ENCODE data around the gene DIP2C.
A peak's percentile ranks its signal among the peaks of the same experiment; 100 is the strongest.
"Not testable (repeated sequence)": the region's sequence is repeated elsewhere in the genome, so short reads cannot be mapped to it uniquely, and the experiment has no call there.

Gene DIP2C, protein sequence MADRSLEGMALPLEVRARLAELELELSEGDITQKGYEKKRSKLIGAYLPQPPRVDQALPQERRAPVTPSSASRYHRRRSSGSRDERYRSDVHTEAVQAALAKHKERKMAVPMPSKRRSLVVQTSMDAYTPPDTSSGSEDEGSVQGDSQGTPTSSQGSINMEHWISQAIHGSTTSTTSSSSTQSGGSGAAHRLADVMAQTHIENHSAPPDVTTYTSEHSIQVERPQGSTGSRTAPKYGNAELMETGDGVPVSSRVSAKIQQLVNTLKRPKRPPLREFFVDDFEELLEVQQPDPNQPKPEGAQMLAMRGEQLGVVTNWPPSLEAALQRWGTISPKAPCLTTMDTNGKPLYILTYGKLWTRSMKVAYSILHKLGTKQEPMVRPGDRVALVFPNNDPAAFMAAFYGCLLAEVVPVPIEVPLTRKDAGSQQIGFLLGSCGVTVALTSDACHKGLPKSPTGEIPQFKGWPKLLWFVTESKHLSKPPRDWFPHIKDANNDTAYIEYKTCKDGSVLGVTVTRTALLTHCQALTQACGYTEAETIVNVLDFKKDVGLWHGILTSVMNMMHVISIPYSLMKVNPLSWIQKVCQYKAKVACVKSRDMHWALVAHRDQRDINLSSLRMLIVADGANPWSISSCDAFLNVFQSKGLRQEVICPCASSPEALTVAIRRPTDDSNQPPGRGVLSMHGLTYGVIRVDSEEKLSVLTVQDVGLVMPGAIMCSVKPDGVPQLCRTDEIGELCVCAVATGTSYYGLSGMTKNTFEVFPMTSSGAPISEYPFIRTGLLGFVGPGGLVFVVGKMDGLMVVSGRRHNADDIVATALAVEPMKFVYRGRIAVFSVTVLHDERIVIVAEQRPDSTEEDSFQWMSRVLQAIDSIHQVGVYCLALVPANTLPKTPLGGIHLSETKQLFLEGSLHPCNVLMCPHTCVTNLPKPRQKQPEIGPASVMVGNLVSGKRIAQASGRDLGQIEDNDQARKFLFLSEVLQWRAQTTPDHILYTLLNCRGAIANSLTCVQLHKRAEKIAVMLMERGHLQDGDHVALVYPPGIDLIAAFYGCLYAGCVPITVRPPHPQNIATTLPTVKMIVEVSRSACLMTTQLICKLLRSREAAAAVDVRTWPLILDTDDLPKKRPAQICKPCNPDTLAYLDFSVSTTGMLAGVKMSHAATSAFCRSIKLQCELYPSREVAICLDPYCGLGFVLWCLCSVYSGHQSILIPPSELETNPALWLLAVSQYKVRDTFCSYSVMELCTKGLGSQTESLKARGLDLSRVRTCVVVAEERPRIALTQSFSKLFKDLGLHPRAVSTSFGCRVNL (N-terminal part only)

DNA sequence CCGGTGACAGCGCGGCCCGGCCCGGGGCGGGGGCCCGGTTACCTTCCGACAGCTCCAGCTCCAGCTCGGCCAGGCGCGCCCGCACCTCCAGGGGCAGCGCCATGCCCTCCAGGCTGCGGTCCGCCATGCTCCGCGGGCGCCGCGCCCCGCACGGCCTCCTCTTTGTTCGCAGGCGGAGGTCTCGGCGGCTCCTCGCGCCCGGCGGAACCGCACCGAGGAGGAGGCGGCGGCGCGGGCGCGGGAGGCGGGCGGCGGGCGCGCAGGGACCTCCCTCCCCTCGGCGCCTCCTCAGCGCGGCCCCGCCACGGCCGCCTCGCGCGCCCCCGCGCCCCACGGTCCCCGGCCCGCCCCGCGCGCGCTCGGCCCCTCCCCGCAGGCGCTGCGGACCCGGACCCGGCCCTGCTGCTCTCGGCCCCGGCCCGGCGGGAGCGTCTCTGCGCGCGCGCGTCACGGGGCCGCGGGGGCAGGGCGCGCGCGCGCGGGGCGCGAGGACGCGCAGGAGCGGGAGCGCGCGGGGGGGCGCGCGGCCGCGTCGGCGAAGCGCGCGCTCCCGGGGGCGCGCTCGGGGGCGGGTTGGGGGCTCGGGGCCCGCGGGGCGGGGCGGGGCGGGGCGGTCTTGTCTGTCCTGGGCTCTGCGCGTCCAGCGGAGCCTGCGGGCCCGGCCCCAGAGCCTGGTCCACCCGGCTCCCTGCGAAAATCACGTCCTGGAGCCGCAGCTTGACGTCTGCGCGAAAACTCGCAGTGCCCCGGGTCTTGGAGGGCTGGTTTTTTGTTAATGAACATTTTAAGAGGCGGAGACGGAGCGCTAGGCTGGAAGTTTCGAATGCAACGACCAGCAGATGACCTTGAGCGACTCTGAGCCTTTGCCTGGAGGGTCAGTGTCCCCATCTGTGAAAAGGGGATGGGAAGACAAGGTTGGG lies at the start of gene DIP2C:
Gene DIP2C, minus strand, starts transcription at position 217 of the 920 bp plus-strand sequence. Its CDS starts 90 bp downstream, at position 127.
- peak; percentile 38 for DNase-seq

DNA sequence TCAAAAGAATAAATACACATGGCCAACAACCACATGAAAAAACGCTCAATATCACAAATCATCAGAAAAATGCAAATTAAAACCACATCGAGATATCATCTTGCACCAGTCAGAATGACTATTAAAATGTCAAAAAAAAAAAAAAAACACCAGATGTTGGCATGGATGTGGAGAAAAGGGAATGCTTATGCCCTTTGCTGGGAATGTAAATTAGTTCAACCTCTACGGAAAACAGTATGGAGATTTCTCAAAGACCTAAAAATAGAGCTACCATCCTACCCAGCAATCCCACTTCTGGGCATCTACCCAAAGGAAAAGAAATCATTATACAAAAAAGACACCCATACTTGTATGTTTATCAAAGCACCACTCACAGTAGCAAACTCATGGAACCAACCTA lies 45.0 kb upstream of the DIP2C start:
- no peak for DNase-seq

DNA sequence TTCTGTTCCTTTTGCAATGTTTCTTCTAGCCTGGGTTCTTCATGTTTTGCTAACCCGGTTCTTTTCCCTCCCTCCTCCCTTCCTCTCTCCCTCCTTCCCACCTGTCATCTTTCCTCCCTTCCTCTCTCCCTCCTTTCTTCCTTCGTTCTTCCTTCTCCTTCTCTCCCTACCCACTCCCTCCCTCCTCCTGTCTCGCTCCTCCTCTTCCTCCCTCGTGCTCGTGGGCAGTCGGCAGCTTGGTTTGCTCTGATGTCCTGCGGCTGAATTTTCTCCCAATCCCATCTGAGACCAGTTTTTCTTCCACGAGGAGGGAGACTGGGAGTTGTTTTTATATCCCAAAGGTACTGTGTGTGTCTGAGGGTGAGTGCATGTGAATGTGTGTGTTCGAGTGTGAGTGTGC lies 43.6 kb upstream of the DIP2C start:
- DNase-seq, result no peak

DNA sequence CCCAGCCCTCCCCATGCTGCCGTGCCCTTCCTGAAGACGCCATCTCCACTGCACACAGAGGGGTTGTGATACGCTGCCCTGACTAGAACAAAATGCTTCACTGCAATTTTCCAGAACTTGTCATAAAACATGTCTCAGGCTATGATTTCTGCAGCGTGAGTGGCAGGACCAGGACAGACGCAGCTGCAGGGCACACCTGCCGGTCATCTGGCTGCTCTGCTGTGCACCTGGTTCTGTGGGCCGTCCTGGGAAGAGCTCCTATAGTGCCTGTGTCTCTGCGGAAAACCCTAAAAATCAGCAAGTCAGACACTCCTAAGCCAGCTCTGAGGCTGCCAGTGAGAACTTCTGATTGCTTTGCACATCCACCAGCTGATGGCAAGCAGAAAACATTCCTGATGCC lies 39.7 kb upstream of the DIP2C start:
- no peak for DNase-seq

DNA sequence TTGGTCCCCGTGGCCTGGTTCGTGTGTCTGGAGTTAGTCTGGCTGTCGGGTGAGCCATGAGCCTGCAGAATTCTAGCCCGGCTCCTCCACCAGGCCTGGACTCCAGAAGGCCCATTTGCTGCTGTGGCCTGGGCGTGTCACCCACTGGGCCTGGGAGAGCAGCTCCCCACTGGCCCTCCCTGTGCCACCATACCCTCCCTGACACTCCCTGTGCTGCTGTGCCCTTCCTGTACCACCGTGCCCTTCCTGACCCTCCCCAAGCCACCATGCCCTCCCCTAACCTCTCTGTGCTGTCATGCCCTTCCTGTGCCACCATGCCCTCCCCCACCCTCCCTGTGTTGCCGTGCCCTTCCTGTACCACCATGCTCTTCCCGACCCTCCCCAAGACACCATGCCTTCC lies 39.1 kb upstream of the DIP2C start:
- no peak for DNase-seq

DNA sequence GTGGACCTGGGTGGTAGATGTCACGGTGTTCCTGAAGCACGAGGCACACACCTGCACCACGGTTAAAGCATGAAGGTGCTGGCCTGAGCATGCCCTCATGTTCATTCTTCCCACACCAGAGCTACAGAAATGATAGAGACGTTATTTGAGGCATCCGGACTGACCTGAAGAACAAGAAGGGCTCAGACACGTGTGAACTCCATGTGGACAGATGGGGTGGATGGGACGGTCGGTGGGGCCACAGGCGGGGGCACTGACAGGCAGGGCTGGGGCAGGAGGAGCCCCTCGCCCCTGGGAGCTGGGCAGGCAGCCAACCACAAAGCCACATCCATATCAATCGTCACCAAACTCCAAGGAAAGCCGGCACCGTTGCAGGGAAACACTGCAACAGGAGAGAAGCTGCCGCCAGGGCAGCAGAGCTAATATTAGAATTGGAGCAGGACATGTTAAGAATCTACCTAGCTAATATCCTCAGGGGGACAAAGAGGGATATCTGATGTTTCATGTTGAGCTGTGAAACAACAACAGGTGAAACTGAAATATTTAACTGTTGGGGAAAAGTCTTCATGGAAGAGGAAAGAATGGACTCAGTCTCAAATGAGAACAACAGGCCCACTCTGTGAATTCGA lies 37.8 kb upstream of the DIP2C start:
- no peak for DNase-seq

DNA sequence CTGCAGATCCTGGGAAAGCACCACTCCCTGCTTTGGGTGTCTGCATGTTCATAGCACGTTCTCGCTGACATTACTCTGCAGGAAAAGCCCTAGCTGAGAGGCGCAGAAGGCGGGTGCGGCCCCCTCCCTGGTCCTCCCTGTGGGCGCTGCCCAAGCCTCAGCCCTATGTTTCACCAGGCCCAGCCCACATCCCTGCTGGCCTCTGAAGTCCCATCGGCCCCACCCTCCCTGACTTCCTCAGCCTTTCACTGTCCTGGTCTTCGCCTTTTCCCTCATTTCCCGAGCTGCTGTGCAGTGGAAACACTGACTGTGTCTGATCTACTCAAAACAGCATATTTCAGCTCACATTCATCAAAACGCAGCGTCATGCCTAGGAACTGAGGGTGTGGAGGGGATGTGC lies 36.3 kb upstream of the DIP2C start:
- no peak for DNase-seq

DNA sequence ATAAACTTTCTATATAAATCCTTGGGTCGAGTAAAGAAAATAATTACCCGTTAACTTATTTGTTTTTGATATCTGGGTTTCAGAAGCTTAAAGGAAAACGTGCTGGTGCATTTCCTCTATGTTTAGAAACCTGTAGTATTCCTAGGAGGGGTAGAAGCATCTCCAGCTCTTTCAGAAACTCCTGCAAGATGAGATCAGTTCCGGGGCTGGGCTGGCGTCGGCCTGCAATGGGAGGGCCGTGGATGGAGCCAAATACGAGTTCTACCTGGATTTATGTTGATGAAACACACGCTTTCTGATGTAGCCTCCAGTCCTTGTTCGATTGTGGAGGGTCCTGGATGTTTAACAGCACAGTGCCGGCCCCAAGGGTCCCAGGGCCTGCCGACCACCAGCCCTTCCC lies 35.8 kb upstream of the DIP2C start:
- no peak for DNase-seq

DNA sequence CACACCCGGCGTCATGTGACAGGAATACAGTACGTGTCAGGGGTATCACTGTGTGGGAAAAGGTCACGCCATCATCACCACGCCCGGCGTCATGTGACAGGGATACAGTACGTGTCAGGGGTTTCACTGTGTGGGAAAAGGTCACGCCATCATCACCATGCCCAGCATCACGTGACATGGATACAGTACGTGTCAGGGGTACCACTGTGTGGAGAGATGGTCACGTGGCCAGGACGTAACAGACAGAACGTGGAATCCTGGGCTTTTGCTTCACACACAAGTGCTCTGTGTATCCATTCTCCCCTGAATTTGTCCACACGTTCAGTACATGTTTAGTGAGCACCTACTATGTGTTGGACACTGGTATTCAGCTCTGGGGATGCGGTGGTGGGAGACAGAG lies 34.5 kb upstream of the DIP2C start:
- no peak for DNase-seq

DNA sequence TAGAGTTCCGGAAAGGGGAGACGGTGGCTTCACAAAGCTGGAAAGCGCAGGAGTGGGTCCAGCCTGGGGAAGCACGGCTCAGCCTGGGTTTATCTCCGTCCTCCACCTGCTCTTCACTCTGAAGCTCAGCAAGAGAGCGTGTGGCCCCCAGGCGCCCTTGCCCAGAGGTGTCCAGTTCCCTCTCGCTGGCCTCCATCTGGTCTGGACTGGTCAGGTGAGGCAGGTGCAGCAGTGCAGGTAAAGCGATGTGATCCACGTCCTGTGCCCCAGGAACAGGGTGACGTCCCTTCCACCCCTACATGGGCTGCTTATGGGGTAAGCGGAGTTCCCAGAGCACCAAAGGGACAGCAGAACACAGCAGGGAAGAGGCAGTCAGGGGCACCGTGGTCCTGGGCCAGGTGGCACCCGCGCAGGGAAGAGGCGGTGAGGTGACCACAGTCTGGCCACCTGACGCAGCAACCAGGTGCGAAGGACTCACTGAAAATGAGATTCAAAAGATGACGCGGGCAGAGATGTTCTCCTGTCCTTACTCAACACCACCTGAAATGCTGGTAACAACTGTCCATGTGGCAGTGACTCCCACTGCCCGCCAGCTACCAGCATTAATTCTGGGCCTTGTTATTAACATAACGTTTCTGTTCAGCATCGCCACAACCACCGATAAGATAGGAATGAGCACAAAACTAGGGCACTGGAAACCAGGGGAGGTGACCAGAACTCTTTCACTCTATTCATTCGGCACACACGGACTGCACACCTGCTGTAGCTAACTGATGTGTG lies 33.0 kb upstream of the DIP2C start:
- no peak for DNase-seq

DNA sequence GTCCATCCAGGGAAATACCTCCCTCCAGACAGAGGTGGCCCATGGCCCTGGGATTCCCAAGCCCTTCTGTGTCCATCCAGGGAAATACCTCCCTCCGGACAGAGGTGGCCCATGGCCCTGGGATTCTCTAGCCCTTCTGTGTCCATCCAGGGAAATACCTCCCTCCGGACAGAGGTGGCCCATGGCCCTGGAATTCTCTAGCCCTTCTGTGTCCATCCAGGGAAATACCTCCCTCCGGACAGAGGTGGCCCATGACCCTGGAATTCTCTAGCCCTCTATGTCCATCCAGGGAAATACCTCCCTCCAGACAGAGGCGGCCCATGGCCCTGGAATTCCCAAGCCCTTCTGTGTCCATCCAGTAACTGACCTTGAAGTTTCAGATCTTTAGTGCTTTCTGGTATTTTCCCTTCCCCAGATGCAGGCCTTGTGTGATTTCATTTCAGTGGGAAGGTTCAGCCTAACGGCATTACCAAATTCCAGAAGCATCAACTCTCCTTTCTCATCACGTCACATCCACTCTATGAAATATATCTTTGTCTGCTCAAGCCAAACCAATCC lies 28.8 kb upstream of the DIP2C start:
- DNase-seq, result no peak

DNA sequence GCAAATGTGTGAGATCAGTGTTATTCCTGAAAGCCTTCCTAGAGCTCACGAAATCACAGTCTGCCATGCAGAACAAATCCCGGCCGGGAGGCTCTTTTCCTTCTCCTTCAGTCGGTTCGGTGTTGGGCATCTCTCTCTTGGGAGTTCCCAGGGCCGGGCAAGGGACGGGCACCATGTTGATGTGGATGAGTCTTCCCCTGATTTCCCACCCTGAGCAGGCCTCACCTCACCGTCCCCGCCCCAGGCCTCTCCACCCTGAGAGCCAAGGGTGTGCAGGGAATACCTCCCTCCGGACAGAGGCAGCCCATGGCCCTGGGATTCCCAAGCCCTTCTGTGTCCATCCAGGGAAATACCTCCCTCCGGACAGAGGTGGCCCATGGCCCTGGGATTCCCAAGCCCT lies 28.0 kb upstream of the DIP2C start:
- no peak for DNase-seq

DNA sequence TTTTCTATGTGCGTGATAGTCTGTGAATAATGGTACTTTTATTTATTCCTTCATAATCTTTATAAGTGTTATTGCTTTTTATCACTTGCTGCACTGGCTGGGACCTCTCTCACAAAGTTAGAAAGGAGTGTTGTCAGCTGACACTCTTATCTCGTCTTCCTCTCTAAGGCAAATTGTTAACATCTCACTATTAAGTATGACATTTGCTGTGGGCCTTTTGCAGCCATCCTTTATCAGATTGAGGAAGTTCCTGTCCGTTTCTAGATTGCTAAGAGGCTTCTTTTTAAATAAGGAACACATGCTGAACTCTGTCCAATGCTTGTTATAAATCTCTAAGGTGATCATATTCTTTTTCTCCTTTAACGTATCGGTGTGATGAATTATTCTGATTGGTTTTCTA lies 27.4 kb upstream of the DIP2C start:
- no peak for DNase-seq

DNA sequence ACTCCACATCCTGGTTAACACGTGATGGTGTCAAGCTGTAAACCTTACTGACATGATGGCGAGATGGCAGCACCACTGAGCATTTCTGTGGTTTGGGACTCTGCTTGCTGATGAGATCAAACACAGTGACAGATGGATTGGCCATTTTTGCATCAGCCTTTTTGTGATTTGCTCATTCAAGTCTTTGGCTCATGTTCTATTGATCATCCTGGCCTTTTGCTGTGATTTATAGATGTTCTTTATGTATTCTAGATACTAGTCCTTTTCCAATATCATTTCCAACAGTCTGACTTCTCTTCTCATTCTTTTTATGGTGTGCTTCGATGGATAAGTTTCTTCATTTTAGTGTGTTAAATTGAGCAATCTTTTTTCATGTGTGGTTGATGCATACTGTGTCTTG lies 24.7 kb upstream of the DIP2C start:
- no peak for DNase-seq

DNA sequence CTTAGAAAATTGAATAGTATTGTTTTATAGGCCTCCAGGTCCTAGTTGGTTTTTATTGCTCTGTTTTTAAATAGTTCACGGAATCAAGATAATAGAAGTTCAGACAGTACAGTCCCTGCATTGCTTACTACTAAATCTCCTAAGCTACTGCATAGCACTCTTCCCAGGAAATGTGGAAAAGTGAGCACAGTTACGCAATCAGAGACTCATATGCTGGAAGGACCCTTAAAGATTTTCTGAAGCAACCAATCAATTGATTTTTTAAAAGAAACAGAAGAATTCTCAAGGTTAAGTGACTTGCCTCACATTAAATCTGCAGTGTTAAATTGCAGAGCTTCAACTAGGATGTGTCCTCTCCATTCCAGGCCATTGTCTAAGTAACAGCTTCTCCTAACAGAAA lies 23.1 kb upstream of the DIP2C start:
- DNase-seq, result no peak

DNA sequence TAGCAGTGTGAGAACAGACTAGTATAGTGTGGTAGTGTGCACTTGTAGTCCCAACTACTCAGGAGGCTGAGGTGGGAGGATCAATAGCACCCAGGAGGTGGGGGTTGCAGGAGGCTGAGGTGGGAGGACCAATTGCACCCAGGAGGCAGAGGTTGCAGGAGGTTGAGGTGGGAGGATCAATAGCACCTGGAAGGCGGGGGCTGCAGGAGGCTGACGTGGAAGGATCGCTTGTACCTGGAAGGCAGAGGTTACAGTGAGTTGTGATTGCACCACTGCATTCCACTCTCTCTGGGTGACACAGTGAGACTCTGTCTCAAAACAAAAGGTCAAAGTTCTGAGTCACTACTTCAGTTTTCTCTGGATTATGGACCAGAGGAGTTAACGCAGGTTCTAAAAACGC lies 22.6 kb upstream of the DIP2C start:
- no peak for DNase-seq

DNA sequence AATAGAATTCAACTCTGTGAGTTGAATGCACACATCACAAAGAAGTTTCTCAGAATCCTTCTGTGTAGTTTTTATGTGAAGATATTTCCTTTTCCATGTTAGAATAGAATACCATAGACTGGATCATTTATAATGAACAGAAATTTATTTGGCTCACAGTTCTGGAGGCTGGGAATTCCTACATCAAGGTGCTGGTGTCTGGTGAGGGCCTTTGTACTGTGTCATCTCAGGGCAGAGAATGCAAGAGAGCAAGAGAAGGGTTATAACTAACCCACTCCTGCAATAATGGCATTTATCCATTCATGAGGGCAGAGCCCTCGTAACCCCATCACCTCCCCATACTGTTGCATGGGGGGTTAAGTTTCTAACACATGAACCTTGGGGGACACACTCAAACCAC lies 18.4 kb upstream of the DIP2C start:
- DNase-seq, result no peak

DNA sequence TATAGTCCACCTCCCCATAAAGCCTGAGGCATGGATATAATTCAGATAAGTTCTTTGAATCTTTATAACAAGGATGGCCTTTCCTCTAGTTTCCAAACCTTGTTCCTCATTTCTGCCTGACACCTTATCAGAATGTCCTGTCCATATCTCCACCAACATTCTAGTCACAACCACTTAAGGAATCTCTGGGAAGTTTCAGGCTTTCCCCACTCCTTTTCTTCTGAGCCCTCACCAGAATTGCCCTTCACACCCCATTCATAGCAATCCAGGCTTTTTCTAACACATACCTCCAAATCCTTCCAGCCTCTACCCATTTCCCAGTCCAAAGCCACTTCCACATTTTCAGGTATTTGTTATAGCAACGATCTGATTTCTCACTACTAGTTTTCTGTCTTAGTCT lies 18.0 kb upstream of the DIP2C start:
- DNase-seq, result no peak

DNA sequence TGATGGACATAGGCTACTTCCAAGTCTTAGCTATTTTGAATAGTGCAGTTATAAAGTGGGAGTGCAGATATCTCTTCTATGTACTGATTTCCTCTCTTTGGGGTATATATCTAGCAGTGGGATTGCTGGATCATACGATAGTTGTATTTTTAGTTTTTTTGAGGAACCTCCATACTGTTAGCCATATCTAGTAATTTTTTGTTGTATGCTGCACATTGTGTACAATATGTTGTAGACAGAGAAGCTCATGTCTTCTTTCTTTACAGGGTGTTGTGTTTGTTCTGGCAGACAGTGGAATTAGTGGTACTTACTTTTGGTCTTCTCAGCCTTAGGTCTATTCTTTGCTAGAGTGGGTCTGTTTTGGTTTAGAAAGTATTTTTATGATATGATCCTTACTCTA lies 13.7 kb upstream of the DIP2C start:
- DNase-seq, result no peak

DNA sequence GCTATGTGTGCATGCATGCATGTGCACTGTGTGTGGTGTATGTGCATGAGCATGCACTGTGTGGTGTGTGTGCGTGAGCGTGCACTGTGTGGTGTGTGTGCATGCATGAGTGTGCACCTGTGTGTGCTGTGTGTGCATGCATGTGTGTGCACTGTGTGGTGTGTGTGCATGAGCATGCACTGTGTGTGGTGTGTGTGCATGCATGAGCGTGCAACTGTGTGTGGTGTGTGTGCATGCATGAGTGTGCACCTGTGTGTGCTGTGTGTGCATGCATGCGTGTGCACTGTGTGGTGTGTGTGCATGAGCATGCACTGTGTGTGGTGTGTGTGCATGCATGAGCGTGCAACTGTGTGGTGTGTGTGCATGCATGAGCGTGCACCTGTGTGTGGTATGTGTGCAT lies 10.7 kb upstream of the DIP2C start:
- not testable (repeated sequence) for DNase-seq

Measured in NCI-H1105 (cell line).